GM21619 (cell line): Measurements from ENCODE around the gene PDZRN4.
"Not testable (repeated sequence)": the region's sequence is repeated elsewhere in the genome, so short reads cannot be mapped to it uniquely, and the experiment has no call there.

Experiments
- ATAC-seq: cut with Tn5 transposase; IDR thresholded peaks from one replicate; pipeline ENCODE4 v1.9.1; 2021; ENCODE audit not compliant: unreplicated experiment

The PDZRN4 gene

DNA sequence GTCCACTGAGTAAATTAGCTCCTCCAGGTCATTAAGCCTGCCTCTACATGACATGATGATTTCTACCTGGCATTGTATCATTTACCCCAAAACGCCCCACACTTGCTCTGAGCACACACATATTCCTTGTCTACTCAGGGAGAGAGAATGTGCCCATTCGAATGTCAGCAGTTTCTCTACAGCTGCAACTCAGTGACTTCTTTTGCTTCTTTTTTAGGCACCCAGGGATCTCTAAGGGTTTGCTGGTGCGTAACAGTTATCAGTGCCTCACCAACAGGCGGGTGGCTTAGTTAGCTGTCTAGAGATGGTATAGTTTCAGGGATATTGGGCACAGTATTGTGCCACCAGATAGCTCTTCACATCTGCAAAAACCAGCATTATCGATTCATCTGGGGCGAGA, 316.9 kb downstream of the PDZRN4 start:
- ATAC-seq, result no peak

DNA sequence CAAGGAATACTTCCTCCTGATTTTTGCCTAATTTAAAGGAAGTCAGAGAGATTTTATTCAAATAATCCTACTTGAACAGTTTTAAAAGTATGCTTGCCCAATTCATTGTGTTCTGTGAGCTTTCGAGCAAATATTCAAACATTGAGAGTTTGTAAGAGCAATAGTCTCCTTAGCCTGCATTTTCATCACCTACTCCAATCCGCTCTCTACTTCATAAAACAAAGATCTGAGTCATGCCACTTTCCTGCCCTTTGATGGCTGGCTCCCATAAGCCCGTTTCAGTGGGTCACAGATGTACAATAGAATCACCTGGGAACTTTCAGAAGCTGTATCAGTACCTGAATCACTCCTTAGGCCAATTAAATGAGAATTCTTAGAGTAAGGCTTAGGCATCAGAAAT, 319.2 kb downstream of the PDZRN4 start:
- no peak for ATAC-seq

DNA sequence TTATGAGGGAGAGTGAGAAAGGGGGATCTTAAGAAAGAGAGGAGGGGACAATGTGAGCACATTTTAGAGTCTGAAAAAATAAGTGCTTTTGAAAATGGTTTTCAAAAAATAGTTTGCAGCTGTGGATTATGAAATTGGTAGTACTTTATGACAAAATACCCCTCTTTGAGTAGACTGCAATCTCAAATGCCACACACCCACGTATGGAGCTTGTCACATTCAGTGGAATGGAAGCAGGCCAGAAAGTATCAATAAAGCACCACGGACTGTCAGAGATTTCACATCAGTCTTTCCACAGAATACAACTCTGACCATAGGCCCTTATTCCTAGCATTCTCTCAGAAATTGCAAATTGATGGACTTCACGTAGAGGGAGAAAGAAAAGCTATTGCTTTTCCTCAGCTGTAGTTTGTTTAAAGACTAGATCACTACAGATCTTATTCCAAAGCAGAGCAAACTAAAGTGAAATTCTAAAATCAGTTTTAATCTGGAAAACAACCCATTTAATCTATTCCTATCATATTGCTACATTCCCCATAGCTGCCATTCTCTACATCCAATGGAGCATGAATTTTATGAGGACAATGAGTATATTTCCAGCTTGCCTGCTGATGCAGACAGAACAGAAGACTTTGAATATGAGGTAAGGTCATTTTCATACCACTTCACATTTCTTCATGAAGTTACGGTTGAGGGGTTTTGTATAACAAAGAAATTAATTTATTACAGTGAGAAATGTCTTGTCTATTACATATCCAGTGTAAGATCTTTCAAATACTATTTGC, 321.3 kb downstream of the PDZRN4 start:
- no peak for ATAC-seq

DNA sequence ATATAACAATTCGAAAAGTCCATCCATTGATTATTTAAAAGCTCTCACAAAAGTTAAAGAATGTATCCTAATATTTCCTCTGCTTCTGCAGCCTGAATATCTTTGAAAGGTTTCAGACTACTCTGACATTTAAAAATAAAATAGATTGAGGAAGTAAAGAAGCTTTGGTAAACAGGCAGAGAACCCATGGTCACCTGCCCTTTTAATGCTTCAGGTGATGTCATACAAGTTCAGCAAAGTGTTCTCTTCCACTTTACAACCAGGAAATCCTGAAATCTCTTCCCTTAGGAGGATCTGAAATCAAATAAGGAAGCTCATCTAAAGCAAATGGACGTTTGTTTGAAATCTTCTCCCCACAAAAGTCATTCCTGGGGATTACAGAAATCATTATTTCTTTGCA, 322.4 kb downstream of the PDZRN4 start:
- no peak for ATAC-seq

DNA sequence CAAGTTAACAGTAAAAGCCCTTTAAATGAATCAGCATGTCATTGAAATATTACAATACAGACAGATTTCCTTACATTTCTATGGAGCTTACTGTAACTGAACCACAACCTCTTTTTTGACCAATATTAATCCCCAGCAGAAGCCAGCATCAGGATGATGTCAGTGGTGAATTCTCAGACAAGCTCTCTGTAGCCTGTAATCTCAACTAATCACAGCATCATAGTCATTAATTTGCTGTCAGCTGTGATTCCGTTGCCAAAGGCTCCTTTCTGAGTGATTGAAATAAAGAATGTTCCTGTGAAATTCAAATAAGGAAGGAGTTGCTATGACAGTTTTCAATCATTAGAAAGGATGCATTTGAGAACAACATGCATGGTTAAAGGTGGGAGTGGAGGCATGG, 323.1 kb downstream of the PDZRN4 start:
- no peak for ATAC-seq

DNA sequence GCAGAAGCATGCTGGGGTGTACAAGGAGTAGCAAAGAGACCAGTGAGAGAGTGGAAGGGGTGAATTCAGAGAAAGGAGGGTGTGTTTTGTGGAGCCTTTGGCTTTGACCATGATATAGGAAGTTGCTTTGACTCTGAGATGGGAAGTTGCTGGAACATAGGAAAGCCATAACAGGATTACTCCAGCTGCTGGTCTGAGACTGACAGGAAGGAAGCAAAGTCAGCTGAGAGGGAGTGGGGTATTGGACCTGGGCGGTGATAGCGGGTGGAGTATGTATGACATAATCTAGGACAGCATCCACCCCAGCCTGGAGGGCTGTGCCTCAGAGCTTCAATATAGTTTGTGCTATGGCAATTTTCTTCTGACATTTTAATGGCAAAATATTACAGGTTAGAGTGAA, 324.4 kb downstream of the PDZRN4 start:
- ATAC-seq, result no peak

DNA sequence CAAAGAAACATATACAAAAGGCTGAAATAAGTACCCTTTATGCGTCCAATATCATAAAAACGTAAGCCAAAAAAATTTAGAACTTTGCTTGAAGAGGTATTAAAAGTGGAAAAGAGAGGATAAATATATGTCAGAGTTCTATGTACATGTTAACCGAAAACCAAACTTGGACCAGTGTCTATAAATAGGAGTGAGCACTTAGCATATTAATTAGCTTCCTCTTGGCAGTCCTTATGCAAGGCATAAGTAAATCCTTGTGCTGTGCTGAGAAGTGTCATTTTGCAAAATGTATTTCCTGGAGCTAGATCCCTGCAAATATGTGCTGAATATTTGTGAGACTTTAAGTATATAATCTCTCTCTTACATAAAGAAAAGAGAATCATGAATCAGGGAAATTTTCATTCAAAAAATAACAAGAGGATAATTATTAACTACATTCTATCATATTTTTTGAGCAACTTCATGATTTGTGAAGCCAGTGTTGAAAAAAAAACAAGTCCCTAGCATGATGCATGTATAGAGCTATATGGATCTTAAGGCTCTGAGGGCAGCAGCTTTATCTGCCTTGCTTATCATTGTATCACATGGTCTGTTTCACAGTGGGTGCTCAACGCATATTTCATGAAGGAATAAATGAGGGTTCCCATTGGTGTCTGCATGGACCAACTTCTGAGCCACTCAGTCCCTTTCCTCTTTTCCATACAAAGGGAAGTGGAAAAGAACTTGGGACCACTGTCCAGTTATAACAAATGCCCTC, 326.1 kb downstream of the PDZRN4 start:
- ATAC-seq, result no peak

DNA sequence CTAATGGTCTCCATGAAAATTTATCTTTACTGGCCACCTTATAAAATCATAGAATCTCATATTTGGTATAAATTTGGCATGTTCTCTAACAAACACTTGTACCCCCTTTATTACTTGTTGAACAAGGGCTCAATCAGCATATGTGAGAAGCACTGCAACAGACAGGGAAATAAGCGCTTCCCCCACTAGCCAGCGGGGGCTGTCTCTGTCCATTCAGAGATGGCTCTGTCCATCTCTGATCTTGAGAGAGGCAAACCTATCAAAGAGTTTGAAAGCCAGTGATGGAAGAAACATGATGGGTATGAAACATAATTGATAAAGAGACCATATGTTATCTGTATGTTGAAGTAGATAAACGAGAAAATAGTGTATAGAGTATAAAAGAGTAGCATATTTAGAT, 326.8 kb downstream of the PDZRN4 start:
- ATAC-seq, result no peak

DNA sequence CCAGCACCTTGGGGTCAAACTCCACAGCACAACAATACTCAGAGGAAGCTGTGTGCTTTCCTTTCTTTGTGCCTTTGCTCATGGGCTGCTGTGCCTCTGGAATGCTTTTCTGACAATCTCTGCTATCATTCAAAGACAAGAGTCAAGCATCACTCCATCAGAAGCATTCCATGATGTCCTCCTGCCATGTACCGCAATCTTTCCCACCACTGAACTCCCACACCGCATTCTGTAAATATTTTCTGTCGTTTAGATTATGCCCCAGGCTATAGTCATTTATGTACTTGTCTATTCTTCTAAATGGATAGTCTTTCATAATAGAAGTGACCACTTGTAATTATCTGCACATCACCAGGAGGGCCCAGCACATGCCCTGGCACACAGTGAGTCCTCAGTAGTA, 327.8 kb downstream of the PDZRN4 start:
- ATAC-seq, result no peak

DNA sequence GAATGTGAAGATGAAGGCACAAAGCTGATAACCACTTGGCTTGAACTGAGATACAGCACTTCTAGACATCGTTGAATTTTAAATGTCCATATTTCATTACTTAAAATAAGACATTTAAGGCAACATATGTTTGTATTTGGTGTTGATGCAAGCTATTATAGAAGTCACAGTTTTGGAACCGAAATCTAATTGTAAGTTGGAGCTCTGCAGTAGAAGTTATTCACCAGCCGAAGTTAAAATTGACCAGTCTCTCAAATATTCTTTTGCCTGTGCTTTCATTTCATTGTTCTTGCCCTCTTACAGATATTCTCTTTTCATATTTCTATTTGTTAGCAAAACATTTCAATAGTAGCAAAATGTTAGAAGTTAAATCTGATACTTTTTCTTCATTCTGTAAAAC, 332.7 kb downstream of the PDZRN4 start:
- ATAC-seq, result no peak

DNA sequence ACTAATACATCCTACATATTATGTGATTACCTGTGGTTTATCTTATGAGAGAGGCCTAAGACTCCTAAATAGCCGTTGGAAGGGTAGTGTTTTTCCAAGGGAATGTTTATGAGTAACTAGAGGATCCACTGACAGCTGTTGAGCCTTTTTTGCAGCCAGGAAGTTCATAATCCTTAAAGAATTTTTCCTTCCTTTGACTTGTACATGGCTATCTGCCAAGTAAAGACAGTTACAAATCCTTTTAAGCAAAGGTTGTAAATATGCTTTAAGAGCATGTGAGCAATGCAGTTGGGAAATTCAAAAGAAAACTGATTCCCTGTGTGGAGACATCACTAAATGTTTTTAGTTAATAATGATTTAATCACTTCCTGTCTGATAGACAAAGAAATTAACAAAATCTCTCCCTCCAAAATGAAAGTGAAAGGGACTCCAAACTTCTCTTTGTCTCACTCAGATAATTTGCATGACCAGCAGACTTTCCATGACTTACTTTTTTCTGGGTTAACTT, 333.8 kb downstream of the PDZRN4 start:
- ATAC-seq, result peak; percentile 77

DNA sequence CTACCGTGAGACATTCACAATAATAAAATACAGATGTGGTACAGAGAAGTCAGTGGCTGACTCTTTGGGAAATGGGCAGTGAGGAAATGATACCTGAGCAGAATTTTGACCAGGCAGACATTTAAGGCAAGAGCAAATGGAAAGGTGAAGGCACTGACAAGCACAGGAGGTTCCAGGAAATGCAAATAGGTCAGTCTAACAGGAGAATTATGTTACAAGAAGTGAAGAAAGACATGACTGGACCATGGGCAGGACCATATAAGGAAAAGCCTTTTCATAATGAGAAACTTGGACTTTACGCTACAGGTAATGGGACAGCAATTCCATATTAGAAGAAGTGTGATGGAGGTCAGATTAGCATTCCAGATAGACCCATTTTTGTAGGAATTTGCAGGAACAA, 338.9 kb downstream of the PDZRN4 start:
- no peak for ATAC-seq

DNA sequence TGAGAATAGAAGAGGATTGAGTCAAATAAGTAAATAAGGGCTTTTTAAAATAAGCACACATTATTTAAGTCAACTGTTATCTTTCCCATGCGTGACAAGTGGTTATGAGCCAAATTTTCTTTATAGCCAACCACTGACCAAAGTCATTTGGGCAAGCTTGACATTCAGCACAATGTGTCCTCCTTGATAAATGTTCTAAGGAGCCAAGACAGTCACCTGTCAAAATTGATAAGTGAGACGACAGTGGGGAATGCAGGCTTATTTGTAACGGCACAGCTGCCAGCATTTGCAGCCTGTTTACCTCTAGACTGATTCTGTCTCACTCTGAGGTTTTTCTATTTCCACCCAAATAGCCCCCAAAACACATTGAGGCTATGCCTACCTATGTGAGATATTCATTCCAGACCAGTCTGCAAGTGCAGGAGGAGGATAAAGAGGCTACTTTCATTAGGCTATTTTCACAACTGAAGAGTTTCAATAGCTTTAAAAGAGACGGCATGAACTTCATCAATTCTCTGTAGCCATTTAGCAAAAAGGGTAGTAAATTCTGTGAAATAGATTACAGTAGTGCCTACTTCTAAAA, 339.5 kb downstream of the PDZRN4 start:
- no peak for ATAC-seq

DNA sequence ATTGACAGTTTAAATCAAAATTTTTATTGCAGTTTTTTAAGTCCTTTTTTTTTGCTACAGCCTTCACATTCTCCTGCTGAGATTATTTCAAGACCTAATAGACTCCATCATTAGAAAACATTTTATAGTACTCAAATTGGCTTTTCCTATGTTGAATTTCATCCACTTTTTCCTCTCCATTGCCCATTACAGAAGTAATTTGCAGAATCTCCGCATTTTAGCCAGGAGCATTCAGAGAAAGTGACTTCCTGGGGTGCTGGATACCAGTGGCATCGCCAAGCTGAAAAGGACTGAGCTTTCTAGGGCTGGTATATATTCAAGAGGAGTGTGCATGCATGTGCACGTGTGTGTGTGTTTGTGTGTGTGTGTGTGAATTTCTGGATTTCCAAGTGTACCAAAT, 340.8 kb downstream of the PDZRN4 start:
- ATAC-seq, result no peak

DNA sequence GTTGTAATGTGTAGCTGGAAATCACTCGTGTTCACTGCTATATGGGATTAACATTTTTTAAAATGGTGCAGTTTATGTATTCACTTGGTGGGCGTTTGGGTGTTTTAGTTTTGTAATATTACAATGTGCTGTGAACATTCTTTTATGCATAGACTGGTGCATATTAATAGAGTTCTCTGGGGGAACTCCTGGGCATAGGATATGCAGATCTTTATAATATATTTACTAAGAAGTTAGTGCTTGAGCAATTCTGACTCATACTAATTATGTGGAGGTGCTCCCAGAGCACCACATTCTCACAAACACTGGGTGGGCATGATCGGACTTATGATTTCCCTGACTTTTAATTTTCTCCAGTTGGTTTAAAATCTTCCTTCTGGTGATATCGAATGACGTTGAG, 342.3 kb downstream of the PDZRN4 start:
- ATAC-seq, result no peak

DNA sequence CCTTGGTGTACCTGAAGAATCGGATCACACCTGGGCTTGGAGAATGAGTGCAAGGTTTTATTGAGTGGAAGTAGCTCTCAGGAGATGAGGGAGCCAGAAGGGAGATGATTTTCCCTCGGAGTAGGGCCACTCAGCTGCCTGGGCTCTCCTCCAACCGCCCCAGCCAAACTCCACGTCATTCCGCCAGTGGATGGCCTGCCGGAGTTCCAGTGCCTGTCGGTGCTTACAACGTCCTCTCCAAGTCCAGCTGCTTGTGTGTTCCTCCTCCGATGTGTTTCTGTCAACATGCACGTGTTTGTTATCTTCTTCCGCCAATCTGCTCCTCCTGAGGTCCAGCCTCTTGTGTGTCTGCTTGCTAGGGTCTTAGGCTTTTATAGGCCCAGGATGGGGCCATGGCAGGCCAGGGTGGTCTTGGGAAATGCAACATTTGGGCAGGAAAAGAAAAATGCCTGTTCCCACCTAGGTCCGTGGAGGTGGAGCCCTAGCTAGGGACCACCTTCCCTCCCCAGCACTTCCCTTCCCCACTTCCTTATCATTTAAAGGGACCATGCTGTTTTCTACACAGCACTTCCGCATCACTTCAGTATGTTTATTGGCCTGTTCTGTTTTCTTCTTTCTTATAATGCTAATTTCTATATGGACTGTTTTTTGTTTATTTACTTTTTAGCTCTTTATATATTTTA, 343.2 kb downstream of the PDZRN4 start:
- ATAC-seq, result no peak

DNA sequence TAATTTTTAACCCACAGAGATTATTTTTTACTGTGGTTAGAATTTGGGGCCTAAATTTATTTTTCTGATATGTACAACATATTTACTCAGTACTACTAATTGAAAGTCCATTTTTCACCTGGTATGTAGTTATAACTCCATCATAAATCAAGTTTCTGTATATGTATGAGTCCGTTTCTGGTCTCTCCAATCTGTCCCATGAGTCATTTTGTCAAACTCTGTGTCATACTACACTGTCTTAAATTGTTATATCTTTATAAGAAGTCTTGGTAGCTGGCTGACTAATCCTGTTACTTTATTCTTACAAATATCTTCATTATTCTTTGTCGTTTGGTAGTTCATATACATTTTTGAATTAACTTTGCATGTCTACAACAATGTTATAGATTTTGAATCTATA, 344.0 kb downstream of the PDZRN4 start:
- no peak for ATAC-seq

DNA sequence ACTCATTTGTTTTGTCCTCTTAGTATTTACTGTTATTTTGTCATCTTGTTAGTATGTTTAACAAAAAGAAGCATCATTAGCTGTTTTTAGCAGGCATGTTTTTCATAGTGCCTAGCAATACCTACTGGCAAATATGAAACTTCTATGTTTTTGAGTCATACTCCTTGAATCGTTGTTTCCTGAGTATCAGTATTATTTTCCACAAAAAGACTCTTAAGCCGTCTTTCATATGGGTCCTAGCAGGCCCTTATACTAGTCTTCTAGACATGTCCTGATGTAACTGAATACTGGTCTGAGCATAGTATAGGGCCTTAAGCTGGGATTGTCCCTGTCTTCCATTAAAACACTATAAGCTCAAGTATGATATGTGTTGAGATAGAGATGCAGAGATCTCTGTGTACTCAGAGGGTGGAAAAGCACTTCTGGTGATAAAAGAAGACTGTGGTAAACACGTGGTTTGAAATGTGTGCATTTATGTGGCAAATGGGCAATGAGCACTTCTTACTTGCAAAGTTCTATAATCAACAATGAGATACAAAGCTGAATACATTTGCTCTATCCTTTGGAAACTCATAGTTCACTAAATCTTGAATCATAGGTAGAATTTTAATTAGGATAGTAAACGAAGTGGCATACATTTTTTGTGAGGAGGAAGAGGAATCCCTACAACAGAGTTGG, 348.8 kb downstream of the PDZRN4 start:
- ATAC-seq, result no peak

DNA sequence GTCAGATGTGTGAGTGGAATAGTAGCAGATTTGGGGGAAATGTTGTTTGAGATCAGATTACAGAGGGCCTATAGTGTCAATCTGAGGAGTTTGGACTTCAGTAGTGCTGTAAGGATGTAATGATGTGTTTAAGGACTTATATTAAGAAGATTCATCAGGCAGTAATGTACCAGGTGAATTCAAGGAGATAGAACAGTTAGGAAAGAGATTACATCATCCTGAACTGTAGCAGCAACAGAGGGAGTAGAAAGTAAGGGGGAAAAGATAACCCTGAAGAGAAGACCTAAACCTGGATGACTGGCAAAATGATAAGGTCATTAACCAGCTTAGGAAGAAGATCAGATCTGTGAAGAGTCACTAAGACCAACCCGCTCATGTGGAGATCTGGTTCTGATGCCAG, 349.4 kb downstream of the PDZRN4 start:
- ATAC-seq, result no peak

DNA sequence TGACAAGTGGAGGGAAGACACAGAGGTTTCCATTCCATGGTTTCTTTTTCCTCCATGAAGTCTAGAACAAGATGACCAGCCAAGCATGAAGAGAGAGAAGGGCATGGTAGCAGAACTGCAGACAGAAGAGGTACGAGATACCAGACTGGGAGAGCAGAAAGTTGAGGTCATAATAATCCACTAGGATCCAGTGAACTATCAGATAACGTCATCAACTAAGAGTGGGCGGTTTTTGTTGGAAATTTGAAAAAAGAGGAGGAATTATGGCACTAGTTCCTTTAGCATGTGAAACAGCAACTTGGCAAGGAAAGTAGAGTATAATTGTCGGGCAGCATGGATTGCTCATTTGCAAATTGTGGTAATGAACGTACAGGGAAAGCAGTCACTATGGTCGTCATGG, 357.6 kb downstream of the PDZRN4 start:
- ATAC-seq, result no peak

DNA sequence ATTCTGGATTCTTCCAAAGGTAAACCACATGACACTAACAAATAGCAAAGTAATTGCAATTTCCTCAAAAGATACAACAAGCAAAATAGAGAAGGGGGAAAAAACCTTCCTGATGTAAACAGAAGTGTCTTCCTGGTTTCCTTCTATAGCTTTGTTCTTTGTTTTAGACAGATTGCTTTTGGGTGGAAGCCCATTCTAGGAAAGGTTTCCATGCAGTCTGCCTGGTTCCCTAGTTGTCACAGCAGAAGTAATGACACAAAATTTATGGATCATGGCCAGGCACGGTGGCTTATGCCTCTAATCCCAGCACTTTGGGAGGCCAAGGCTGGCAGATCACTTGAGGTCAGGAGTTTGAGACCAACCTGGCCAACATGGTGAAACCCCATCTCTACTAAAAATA, 359.0 kb downstream of the PDZRN4 start:
- not testable (repeated sequence) for ATAC-seq
